HG03196 (cell line): ENCODE measurements around the gene INPP1.
"Not testable (repeated sequence)": the region's sequence is repeated elsewhere in the genome, so short reads cannot be mapped to it uniquely, and the experiment has no call there.

Source experiments
- ATAC-seq: cut with Tn5 transposase; IDR thresholded peaks from one replicate; pipeline ENCODE4 v1.9.1; 2021; ENCODE audit not compliant: unreplicated experiment

The INPP1 gene

GRCh38 chr2:190333395-190333794 is 10.0 kb upstream of the INPP1 start:
- no peak for ATAC-seq

- ATAC-seq = no peak
Measured at GRCh38 chr2:190333928-190334327, 9.5 kb upstream of the INPP1 start.

- ATAC-seq = no peak
Measured at GRCh38 chr2:190334479-190335224, 8.7 kb upstream of the INPP1 start.

- no peak for ATAC-seq
Measured at GRCh38 chr2:190335225-190335559, 8.2 kb upstream of the INPP1 start.

GRCh38 chr2:190335584-190335983 is 7.8 kb upstream of the INPP1 start:
- ATAC-seq = not testable (repeated sequence)

GRCh38 chr2:190336420-190336819 is 7.0 kb upstream of the INPP1 start:
- ATAC-seq = no peak

GRCh38 chr2:190338453-190338852 is 4.9 kb upstream of the INPP1 start:
- ATAC-seq = no peak

GRCh38 chr2:190339394-190339793 is 4.0 kb upstream of the INPP1 start:
- ATAC-seq = no peak

GRCh38 chr2:190340369-190340768 is 3.0 kb upstream of the INPP1 start:
- no peak for ATAC-seq

GRCh38 chr2:190342611-190343010 is 778 bp upstream of the INPP1 start:
- no peak for ATAC-seq

- no peak for ATAC-seq
Measured at GRCh38 chr2:190343089-190343535, 277 bp upstream of the INPP1 start.

GRCh38 chr2:190344276-190344827 is 963 bp downstream of the INPP1 start:
- peak; percentile 80 for ATAC-seq

- no peak for ATAC-seq
Measured at GRCh38 chr2:190350371-190350770, 7.0 kb downstream of the INPP1 start.

- ATAC-seq = no peak
Measured at GRCh38 chr2:190351955-190352354, 8.6 kb downstream of the INPP1 start.

- ATAC-seq = no peak
Measured at GRCh38 chr2:190352668-190353536, 9.5 kb downstream of the INPP1 start.

GRCh38 chr2:190353537-190353899 is 10.1 kb downstream of the INPP1 start:
- no peak for ATAC-seq

- ATAC-seq = no peak
Measured at GRCh38 chr2:190354003-190354690, 10.8 kb downstream of the INPP1 start.

- ATAC-seq = no peak
Measured at GRCh38 chr2:190355968-190356644, 12.7 kb downstream of the INPP1 start.

- ATAC-seq = no peak
Measured at GRCh38 chr2:190357600-190357999, 14.2 kb downstream of the INPP1 start.

- not testable (repeated sequence) for ATAC-seq
Measured at GRCh38 chr2:190358655-190359448, 15.5 kb downstream of the INPP1 start.
